Lower lobe of right lung (tissue), 2 donors: ENCODE results near the gene CCNE1. TPM values are rescaled to one million over a fixed set of nuclear protein-coding genes. Genes with fewer than 3 reads are reported as not detected.
"Not testable (repeated sequence)": the region's sequence is repeated elsewhere in the genome, so short reads cannot be mapped to it uniquely, and the experiment has no call there.

Experiments used
- ATAC-seq, 2 donors: fragments of 200-7000 bp; cut with Tn5 transposase; one replicate each; pipeline ENCODE4 v1.9.1; 2020 to 2022; ENCODE audit warnings: mild to moderate bottlenecking in 2 of 2, moderate library complexity in 2 of 2
- DNase-seq: peaks from one replicate; pipeline ENCODE4 v3.0.0-alpha.2; 2020
- H3K27ac ChIP-seq: fragments of 200-600 bp; one replicate; pipeline ENCODE4 v1.8.0; 2022
- H3K27me3 ChIP-seq: fragments of 200-600 bp; one replicate; pipeline ENCODE4 v1.8.0; 2022; ENCODE audit warnings: low read depth
- H3K36me3 ChIP-seq: fragments of 200-600 bp; one replicate; pipeline ENCODE4 v1.8.0; 2022; ENCODE audit warnings: mild to moderate bottlenecking
- H3K4me1 ChIP-seq: fragments of 200-600 bp; one replicate; pipeline ENCODE4 v1.8.0; 2022
- H3K4me3 ChIP-seq: fragments of 200-600 bp; one replicate; pipeline ENCODE4 v1.8.0; 2022; ENCODE audit warnings: mild to moderate bottlenecking
- H3K9me3 ChIP-seq: fragments of 200-600 bp; one replicate; pipeline ENCODE4 v1.8.0; 2022
- intact Hi-C: fragments of 100-400 bp; cut with DNase I; formaldehyde crosslinking; loops from one replicate; pipeline ENCODE4 v1.11.0; 2022
- total RNA-seq: library from RNA; stranded (reverse); fragmentation: NEBNext Ultra II Directional; extraction: Animal tissue kit (Norgen Biotek cat#: 25700); gene quantifications from one replicate; pipeline ENCODE4 v1.2.1, GENCODE V29; 2021
- TF ChIP-seq, protein P1 (sequence below): fragments of 200-600 bp; IDR thresholded peaks from one replicate; pipeline ENCODE4 v1.8.0; 2022; ENCODE audit warnings: antibody characterized with exemption, mild to moderate bottlenecking
- donor health status: DM: no; HTN: yes; CAD: no; lungs with severe emphysema.

The CCNE1 gene
- total RNA-seq, 1 donor from 2014 or later: 1.0 TPM

DNA sequence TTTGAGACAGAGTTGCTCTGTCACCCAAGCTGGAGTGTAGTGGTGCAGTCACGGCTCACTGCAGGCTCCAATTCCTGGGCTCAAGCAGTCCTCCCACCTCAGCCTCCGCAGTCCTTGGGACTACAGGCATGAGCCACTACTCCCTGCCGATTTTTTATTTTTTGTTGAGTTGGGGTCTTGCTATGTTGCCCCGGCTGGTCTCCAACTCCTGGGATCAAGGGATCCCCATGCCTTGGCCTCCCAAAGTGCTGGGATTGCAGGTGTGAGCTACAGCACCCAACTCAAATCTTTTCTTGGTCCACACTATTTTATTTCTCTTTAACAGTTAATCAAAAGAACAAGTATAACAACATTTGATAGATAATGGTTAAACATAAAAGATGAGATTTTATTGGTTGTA is 7.5 kb downstream of the CCNE1 start:
- Histone ChIP-seq H3K27me3 (no peaks in the 10 kb centered on the region), H3K27ac (no peak overlapping the region), H3K4me1 (no peaks in the 10 kb centered on the region), H3K36me3 (no peaks in the 10 kb centered on the region), H3K9me3 (no peaks in the 10 kb centered on the region), H3K4me3 (no peak overlapping the region)
- DNase-seq (peak; percentile 3), ATAC-seq (no peak)
- intact Hi-C loops: no loop called here
- TF ChIP-seq, protein P1, sequence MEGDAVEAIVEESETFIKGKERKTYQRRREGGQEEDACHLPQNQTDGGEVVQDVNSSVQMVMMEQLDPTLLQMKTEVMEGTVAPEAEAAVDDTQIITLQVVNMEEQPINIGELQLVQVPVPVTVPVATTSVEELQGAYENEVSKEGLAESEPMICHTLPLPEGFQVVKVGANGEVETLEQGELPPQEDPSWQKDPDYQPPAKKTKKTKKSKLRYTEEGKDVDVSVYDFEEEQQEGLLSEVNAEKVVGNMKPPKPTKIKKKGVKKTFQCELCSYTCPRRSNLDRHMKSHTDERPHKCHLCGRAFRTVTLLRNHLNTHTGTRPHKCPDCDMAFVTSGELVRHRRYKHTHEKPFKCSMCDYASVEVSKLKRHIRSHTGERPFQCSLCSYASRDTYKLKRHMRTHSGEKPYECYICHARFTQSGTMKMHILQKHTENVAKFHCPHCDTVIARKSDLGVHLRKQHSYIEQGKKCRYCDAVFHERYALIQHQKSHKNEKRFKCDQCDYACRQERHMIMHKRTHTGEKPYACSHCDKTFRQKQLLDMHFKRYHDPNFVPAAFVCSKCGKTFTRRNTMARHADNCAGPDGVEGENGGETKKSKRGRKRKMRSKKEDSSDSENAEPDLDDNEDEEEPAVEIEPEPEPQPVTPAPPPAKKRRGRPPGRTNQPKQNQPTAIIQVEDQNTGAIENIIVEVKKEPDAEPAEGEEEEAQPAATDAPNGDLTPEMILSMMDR: no peak

DNA sequence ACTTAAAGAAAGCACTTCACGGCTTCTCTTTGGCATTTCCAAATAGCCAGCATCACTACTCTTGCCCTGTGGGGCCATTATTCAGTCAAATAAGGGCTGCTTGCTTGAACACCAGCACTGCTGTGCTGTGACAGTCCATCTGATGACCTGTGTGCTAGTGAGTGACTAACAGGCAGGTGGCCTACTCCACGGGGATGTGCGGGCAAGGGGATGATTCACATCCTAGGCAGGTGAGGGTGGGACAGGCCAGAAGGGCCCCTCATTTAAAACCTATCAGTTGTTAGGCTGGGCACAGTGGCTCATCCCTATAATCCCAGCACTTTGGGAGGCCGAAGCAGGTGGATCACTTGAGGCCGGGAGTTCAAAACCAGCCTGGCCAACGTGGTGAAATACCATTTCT is 8.2 kb downstream of the CCNE1 start:
- no peaks in the 10 kb centered on the region for H3K27me3 ChIP-seq
- DNase-seq (peak; percentile 14), ATAC-seq (no peak)
- no peaks in the 10 kb centered on the region for H3K4me1 ChIP-seq
- H3K4me3 ChIP-seq: no peak overlapping the region
- no peaks in the 10 kb centered on the region for H3K36me3 ChIP-seq
- no peaks in the 10 kb centered on the region for H3K9me3 ChIP-seq
- no peak overlapping the region for H3K27ac ChIP-seq
- TF ChIP-seq, protein P1: no peak
- intact Hi-C loops: no loop called here

DNA sequence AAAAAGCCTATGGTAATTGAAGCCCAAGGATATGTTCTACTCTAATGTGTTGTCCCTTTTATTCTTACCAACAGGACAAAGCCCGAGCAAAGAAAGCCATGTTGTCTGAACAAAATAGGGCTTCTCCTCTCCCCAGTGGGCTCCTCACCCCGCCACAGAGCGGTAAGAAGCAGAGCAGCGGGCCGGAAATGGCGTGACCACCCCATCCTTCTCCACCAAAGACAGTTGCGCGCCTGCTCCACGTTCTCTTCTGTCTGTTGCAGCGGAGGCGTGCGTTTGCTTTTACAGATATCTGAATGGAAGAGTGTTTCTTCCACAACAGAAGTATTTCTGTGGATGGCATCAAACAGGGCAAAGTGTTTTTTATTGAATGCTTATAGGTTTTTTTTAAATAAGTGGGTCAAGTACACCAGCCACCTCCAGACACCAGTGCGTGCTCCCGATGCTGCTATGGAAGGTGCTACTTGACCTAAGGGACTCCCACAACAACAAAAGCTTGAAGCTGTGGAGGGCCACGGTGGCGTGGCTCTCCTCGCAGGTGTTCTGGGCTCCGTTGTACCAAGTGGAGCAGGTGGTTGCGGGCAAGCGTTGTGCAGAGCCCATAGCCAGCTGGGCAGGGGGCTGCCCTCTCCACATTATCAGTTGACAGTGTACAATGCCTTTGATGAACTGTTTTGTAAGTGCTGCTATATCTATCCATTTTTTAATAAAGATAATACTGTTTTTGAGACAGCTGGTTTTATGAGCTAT is 12.0 kb downstream of the CCNE1 start:
- no peak overlapping the region for H3K27ac ChIP-seq
- intact Hi-C loops: no loop called here
- no peak overlapping the region for H3K4me3 ChIP-seq
- TF ChIP-seq, protein P1: no peak
- H3K9me3 ChIP-seq: no peaks in the 10 kb centered on the region
- no peaks in the 10 kb centered on the region for H3K27me3 ChIP-seq
- H3K4me1 ChIP-seq: no peaks in the 10 kb centered on the region
- H3K36me3 ChIP-seq: no peaks in the 10 kb centered on the region
- ATAC-seq (no peak), DNase-seq (peak; percentile 2)

DNA sequence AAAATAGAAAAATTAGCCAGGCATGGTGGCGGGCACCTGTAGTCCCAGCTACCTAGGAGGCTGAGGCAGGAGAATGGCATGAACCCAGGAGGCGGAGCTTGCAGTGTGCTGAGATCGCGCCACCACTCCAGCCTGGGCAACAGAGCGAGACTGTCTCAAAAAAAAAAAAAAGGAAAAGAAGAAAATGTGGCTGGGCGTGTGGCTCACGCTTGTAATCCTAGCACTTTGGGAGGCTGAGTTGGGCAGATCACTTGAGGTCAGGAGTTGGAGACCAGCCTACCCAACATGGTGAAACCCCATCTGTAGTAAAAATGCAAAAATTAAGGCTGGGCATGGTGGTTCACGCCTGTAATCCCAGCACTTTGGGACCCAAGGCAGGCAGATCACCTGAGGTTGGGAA is 13.5 kb downstream of the CCNE1 start:
- H3K36me3 ChIP-seq, H3K4me3 ChIP-seq, H3K4me1 ChIP-seq, H3K9me3 ChIP-seq, H3K27me3 ChIP-seq, H3K27ac ChIP-seq, intact Hi-C loops, DNase-seq, ATAC-seq: not testable (repeated sequence)

DNA sequence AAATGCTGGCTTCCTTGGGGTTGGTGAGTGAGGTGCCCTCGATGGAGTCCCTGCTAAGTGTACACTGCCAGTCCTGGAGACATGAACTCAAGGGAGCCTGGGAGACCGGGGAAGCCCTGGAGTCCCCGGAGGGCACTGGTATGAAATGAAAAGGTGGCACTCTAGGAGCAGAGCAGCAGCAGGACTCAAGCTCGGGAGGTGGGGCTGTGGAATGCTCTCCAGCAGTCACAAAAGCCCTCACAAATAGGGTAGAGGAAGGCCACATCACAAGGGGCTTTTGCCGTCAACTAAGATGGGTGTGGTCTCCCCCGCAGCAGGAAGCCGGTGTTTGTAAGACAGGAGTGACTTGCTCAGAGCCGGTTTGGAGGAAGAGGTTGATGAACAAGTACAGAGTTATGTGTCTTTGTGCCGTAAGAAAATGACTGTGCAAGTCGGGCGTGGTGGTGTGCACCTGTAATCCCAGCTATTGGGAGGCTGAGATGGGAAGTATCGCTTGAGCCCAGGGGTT is 19.3 kb downstream of the CCNE1 start:
- Histone ChIP-seq H3K36me3 (no peaks in the 10 kb centered on the region), H3K4me1 (no peaks in the 10 kb centered on the region), H3K27me3 (peaks cover 8% of the 10 kb centered on the region), H3K27ac (no peak overlapping the region), H3K9me3 (no peaks in the 10 kb centered on the region), H3K4me3 (no peak overlapping the region)
- ATAC-seq (peak in 1 of 2 donors; percentile 56), DNase-seq (no peak)
- TF ChIP-seq, protein P1: no peak
- intact Hi-C loops: no loop called here

DNA sequence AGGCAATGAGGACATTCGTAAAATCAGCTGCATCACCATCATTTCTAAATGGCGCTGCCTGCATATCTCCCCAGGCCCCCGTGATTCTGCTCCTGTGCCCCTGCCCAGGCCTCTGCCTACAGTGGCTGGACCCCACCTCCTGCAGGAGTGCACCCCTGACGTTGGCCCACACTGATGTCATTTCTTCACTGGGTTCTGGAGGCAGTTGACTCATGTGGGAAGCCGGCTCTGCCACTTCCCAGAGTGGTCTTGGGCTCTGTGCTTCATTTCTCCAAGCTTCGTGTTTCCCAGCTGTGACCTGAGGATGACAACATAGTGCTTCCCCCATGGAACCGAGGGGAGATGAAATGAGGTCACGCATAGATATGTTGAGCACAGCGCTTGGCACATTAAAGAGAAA is 19.9 kb downstream of the CCNE1 start:
- no peak overlapping the region for H3K27ac ChIP-seq
- no peaks in the 10 kb centered on the region for H3K9me3 ChIP-seq
- ATAC-seq: no peak
- H3K27me3 ChIP-seq: peaks cover 8% of the 10 kb centered on the region
- no peaks in the 10 kb centered on the region for H3K4me1 ChIP-seq
- no peaks in the 10 kb centered on the region for H3K36me3 ChIP-seq
- TF ChIP-seq, protein P1: no peak
- intact Hi-C loops: no loop called here
- DNase-seq: no peak
- no peak overlapping the region for H3K4me3 ChIP-seq
